ENCODE results near the gene DHX9. TPM values are rescaled to one million over a fixed set of nuclear protein-coding genes. Genes with fewer than 3 reads are reported as not detected.
"Not testable (repeated sequence)": the region's sequence is repeated elsewhere in the genome, so short reads cannot be mapped to it uniquely, and the experiment has no call there.

DHX9 gene
- total RNA-seq, 2 experiments from 2014 or later: 206 to 225 TPM

- H3K36me3 Mint-ChIP-seq (ENCODE audit: low read depth): peaks cover 94% of the 10 kb centered on the region
- no peaks in the 10 kb centered on the region for H3K27me3 Mint-ChIP-seq
- POLR2A ChIA-PET: no interaction called here
- H3K4me3 Mint-ChIP-seq: no peak overlapping the region
- no peak for DNase-seq
- CTCF ChIA-PET: no interaction called here
- H3K27ac Mint-ChIP-seq: no peak overlapping the region
- H3K9me3 Mint-ChIP-seq: no peaks in the 10 kb centered on the region
- H3K4me1 Mint-ChIP-seq: peaks cover 5% of the 10 kb centered on the region
These were observed 38.2 kb downstream of the DHX9 start for GRCh38 chr1:182877331-182877730.

- Mint-ChIP-seq H3K4me1 (peaks cover 5% of the 10 kb centered on the region), H3K36me3 (ENCODE audit: low read depth) (peaks cover 95% of the 10 kb centered on the region), H3K27ac (no peak overlapping the region), H3K27me3 (no peaks in the 10 kb centered on the region), H3K9me3 (no peaks in the 10 kb centered on the region), H3K4me3 (no peak overlapping the region)
- ChIA-PET CTCF (no interaction called here), POLR2A (no interaction called here)
- no peak for DNase-seq
These were observed 38.7 kb downstream of the DHX9 start for GRCh38 chr1:182877842-182878241.

GRCh38 chr1:182884872-182885271, 45.7 kb downstream of the DHX9 start:
- DNase-seq: no peak
- CTCF ChIA-PET: interaction anchor here (1.0 kb wide), 1 partner anchor 20 kb away, joined by 7 read pairs; no protein-coding TSS in a partner anchor
- no peak overlapping the region for H3K4me3 Mint-ChIP-seq
- POLR2A ChIA-PET: no interaction called here
- H3K27ac Mint-ChIP-seq: no peak overlapping the region
- no peaks in the 10 kb centered on the region for H3K27me3 Mint-ChIP-seq
- peaks cover 88% of the 10 kb centered on the region for H3K36me3 Mint-ChIP-seq (ENCODE audit: low read depth)
- H3K9me3 Mint-ChIP-seq: no peaks in the 10 kb centered on the region
- peaks cover 23% of the 10 kb centered on the region for H3K4me1 Mint-ChIP-seq

- peaks cover 90% of the 10 kb centered on the region for H3K36me3 Mint-ChIP-seq (ENCODE audit: low read depth)
- DNase-seq: no peak
- POLR2A ChIA-PET: no interaction called here
- H3K4me1 Mint-ChIP-seq: peaks cover 28% of the 10 kb centered on the region
- H3K27ac Mint-ChIP-seq: no peak overlapping the region
- no peaks in the 10 kb centered on the region for H3K27me3 Mint-ChIP-seq
- H3K9me3 Mint-ChIP-seq: no peaks in the 10 kb centered on the region
- no peak overlapping the region for H3K4me3 Mint-ChIP-seq
- CTCF ChIA-PET: no interaction called here
These were observed 46.4 kb downstream of the DHX9 start for GRCh38 chr1:182885591-182885990.

GRCh38 chr1:182886985-182887384, 47.8 kb downstream of the DHX9 start:
- Mint-ChIP-seq H3K27ac (no peak overlapping the region), H3K27me3 (no peaks in the 10 kb centered on the region), H3K9me3 (no peaks in the 10 kb centered on the region), H3K4me3 (no peak overlapping the region), H3K4me1 (peaks cover 28% of the 10 kb centered on the region), H3K36me3 (ENCODE audit: low read depth) (peaks cover 80% of the 10 kb centered on the region)
- DNase-seq: no peak
- ChIA-PET POLR2A (no interaction called here), CTCF (no interaction called here)

GRCh38 chr1:182888736-182889531, 49.8 kb downstream of the DHX9 start:
- Mint-ChIP-seq H3K27me3 (peaks cover under 1% of the 10 kb centered on the region), H3K4me1 (peaks cover 28% of the 10 kb centered on the region), H3K4me3 (no peak overlapping the region), H3K36me3 (ENCODE audit: low read depth) (peaks cover 62% of the 10 kb centered on the region), H3K27ac (no peak overlapping the region), H3K9me3 (peaks cover 2% of the 10 kb centered on the region)
- POLR2A ChIA-PET: no interaction called here
- CTCF ChIA-PET: interaction anchor here (0.7 to 2.7 kb wide), 6 partner anchors 10 to 49 kb away, joined by 3 to 6 read pairs (median 4); no protein-coding TSS in a partner anchor
- DNase-seq: no peak

- no peak overlapping the region for H3K27ac Mint-ChIP-seq
- ChIA-PET POLR2A (no interaction called here), CTCF (interaction anchor here (1.5 to 2.7 kb wide), 2 partner anchors 46 to 50 kb away, joined by 4 to 6 read pairs; no protein-coding TSS in a partner anchor)
- peak; percentile 33 for DNase-seq
- H3K4me3 Mint-ChIP-seq: no peak overlapping the region
- H3K4me1 Mint-ChIP-seq: peaks cover 28% of the 10 kb centered on the region
- peaks cover 54% of the 10 kb centered on the region for H3K36me3 Mint-ChIP-seq (ENCODE audit: low read depth)
- H3K27me3 Mint-ChIP-seq: peaks cover 10% of the 10 kb centered on the region
- peaks cover 2% of the 10 kb centered on the region for H3K9me3 Mint-ChIP-seq
These were observed 50.9 kb downstream of the DHX9 start for GRCh38 chr1:182889997-182890396.

- no peak for DNase-seq
- Mint-ChIP-seq H3K27me3 (peaks cover 14% of the 10 kb centered on the region), H3K27ac (no peak overlapping the region), H3K36me3 (ENCODE audit: low read depth) (peaks cover 46% of the 10 kb centered on the region), H3K4me1 (peaks cover 26% of the 10 kb centered on the region), H3K4me3 (no peak overlapping the region), H3K9me3 (peaks cover 2% of the 10 kb centered on the region)
- POLR2A ChIA-PET: no interaction called here
- CTCF ChIA-PET: interaction anchor here (0.9 to 1.0 kb wide), 2 partner anchors 785 to 1022 kb away, joined by 4 read pairs; no protein-coding TSS in a partner anchor
These were observed 51.9 kb downstream of the DHX9 start for GRCh38 chr1:182890927-182891610.

- no peaks in the 10 kb centered on the region for H3K9me3 Mint-ChIP-seq
- peaks cover 14% of the 10 kb centered on the region for H3K27me3 Mint-ChIP-seq
- H3K4me3 Mint-ChIP-seq: no peak overlapping the region
- DNase-seq: no peak
- H3K36me3 Mint-ChIP-seq (ENCODE audit: low read depth): no peaks in the 10 kb centered on the region
- no peaks in the 10 kb centered on the region for H3K4me1 Mint-ChIP-seq
- ChIA-PET POLR2A (no interaction called here), CTCF (no interaction called here)
- H3K27ac Mint-ChIP-seq: no peak overlapping the region
These were observed 58.5 kb downstream of the DHX9 start for GRCh38 chr1:182897696-182898095.

- CTCF ChIA-PET; H3K27ac Mint-ChIP-seq; H3K36me3 Mint-ChIP-seq (ENCODE audit: low read depth); POLR2A ChIA-PET; H3K27me3 Mint-ChIP-seq; H3K9me3 Mint-ChIP-seq; H3K4me3 Mint-ChIP-seq; H3K4me1 Mint-ChIP-seq; DNase-seq: not testable (repeated sequence)
These were observed 62.8 kb downstream of the DHX9 start for GRCh38 chr1:182901946-182902345.

GRCh38 chr1:182905321-182905720, 66.2 kb downstream of the DHX9 start:
- no peak overlapping the region for H3K4me3 Mint-ChIP-seq
- no peaks in the 10 kb centered on the region for H3K4me1 Mint-ChIP-seq
- no peaks in the 10 kb centered on the region for H3K9me3 Mint-ChIP-seq
- no peak overlapping the region for H3K27ac Mint-ChIP-seq
- no peak for DNase-seq
- H3K27me3 Mint-ChIP-seq: peaks cover 7% of the 10 kb centered on the region
- ChIA-PET POLR2A (no interaction called here), CTCF (interaction anchor here (0.9 kb wide), 1 partner anchor 1358 kb away, joined by 3 read pairs; no protein-coding TSS in a partner anchor)
- no peaks in the 10 kb centered on the region for H3K36me3 Mint-ChIP-seq (ENCODE audit: low read depth)

GRCh38 chr1:182909578-182909977, 70.4 kb downstream of the DHX9 start:
- CTCF ChIA-PET: no interaction called here
- Mint-ChIP-seq H3K9me3 (peaks cover 2% of the 10 kb centered on the region), H3K27ac (no peak overlapping the region), H3K27me3 (peaks cover 7% of the 10 kb centered on the region), H3K36me3 (ENCODE audit: low read depth) (no peaks in the 10 kb centered on the region), H3K4me3 (no peak overlapping the region), H3K4me1 (no peaks in the 10 kb centered on the region)
- DNase-seq: no peak
- POLR2A ChIA-PET: no interaction called here

GRCh38 chr1:182910143-182910542, 71.0 kb downstream of the DHX9 start:
- Mint-ChIP-seq H3K4me1 (no peaks in the 10 kb centered on the region), H3K27ac (no peak overlapping the region), H3K36me3 (ENCODE audit: low read depth) (no peaks in the 10 kb centered on the region), H3K27me3 (peaks cover 7% of the 10 kb centered on the region), H3K4me3 (no peak overlapping the region), H3K9me3 (peaks cover 2% of the 10 kb centered on the region)
- POLR2A ChIA-PET: no interaction called here
- DNase-seq: no peak
- CTCF ChIA-PET: interaction anchor here (1.4 kb wide), 1 partner anchor 16 kb away, joined by 3 read pairs; no protein-coding TSS in a partner anchor

All from activated CD4-positive, alpha-beta T cell treated with anti-CD3 and anti-CD28 coated beads, Interleukin-2, amount 10 ng/mL, durations not matched to agents 7 days and 5 days (primary cell).